Stimulated activated CD8-positive, alpha-beta memory T cell treated with anti-CD3 and anti-CD28 coated beads, Interleukin-12 subunit alpha, Interleukin-12 subunit beta, amount 100 ng/mL, for 1 hour (primary cell): ENCODE results near the gene POLR2E.

Experiments
- DNase-seq: peaks from one replicate; pipeline ENCODE4 v3.0.0-alpha.2; 2020; ENCODE audit warnings: low read depth

Gene POLR2E

GRCh38 chr19:1063909-1064660 lies 31.1 kb downstream of the POLR2E start:
- DNase-seq = no peak

DNA sequence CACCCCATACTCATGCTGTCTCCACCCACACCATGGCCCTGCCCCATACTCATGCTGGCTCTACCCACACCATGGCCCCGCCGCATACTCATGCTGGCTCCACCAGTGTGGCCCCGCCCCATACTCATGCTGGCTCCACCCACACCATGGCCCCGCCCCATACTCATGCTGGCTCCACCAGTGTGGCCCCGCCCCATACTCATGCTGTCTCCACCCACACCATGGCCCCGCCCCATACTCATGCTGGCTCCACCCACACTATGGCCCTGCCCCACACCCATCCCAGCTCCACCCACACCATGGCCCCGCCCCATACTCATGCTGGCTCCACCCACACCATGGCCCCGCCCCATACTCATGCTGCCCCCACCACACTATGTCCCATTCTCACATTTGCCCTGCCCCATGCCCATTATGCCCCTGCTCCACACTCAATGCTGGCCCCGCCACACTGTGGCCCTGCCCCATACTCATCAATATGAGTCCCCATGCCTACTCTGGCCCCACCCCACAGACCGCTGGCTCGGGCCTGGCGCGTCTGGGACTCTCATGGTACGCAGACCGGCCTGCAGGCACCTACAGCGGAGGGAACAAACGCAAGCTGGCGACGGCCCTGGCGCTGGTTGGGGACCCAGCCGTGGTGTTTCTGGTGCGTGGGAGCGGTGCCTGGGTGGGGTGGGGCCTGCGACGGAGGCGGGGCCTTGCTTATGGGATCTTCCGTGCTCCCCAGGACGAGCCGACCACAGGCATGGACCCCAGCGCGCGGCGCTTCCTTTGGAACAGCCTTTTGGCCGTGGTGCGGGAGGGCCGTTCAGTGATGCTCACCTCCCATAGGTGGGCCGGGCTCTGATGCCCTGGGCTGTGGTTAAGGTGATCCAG lies 31.9 kb downstream of the POLR2E start:
- no peak for DNase-seq

DNA sequence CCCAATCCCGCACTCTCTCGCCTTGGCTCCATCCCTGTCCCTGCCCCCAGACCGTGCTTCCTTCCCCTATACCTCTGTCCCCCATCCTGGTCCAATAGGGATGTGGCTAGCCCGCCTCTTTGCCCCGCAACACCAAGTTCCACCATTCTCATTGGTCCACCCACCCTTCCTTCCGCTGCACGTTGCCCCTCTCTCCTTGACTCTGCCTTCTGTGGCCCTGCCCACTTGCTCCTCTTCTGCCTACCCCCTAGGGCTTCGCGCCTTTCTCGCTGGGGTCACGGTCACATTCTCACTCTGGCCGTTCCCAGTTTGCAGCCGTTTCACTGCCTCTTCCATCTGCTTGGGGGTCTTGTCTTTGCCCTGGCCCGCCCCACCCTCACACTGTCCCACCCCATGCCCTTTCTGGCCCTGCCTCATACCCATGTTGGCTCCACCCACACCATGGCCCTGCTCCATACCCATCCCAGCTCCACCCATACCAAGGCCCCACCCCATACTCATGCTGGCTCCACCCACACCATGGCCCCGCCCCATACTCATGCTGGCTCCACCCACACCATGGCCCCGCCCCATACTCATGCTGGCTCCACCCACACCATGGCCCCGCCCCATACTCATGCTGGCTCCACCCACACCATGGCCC lies 32.7 kb downstream of the POLR2E start:
- DNase-seq = no peak

- no peak for DNase-seq
Measured at GRCh38 chr19:1061987-1062386, 33.2 kb downstream of the POLR2E start.

DNA sequence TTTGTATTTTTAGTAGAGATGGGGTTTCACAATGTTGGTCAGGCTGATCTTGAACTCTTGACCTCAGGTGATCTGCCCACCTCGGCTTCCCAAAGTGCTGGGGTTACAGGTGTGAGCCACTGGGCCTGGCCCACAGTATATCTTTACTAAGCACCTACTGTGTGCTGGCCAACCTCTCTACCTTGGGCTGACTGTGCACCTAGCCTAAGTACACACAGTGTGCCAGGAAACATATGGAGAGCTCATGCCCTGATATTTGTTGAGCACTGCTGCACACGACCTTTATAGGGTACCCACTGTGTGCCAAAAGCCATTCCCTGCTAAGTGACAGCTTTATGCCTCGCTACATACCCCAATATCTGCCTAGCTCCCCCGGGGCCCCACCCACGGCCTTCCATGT lies 34.5 kb downstream of the POLR2E start:
- no peak for DNase-seq

GRCh38 chr19:1058112-1058511 lies 37.1 kb downstream of the POLR2E start:
- no peak for DNase-seq

- no peak for DNase-seq
Measured at GRCh38 chr19:1057176-1057855, 37.9 kb downstream of the POLR2E start.

DNA sequence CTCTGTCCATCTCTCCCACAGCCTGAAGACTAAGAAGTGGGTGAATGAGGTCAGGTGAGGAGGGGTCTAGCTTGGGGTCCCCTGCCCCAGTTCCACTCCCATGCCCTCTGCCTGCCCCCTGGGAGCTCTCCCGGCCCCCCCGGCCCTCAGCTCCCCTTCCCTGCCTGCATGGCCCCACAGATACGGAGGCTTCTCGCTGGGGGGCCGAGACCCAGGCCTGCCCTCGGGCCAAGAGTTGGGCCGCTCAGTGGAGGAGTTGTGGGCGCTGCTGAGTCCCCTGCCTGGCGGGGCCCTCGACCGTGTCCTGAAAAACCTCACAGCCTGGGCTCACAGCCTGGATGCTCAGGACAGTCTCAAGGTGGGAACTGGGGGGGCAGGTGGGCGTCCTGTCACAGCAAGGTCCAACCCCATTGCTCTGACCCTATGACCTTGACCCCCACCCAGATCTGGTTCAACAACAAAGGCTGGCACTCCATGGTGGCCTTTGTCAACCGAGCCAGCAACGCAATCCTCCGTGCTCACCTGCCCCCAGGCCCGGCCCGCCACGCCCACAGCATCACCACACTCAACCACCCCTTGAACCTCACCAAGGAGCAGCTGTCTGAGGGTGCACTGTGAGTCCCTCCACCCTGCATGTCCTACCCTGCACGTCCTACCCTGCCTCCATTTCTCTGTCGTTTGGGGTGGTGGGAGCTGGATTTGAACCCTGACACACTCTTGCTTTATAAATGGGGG lies 39.1 kb downstream of the POLR2E start:
- DNase-seq = no peak

DNA sequence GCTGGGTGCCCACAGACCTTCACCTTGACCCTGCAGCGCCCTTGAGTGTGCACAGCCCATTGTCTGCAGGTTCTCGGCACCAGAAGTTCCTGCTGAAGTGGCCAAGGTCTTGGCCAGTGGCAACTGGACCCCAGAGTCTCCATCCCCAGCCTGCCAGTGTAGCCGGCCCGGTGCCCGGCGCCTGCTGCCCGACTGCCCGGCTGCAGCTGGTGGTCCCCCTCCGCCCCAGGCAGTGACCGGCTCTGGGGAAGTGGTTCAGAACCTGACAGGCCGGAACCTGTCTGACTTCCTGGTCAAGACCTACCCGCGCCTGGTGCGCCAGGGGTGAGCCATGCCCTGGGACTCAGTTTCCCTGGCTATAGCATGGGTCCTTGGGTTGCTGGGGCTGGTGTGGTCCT lies 40.1 kb downstream of the POLR2E start:
- no peak for DNase-seq

DNA sequence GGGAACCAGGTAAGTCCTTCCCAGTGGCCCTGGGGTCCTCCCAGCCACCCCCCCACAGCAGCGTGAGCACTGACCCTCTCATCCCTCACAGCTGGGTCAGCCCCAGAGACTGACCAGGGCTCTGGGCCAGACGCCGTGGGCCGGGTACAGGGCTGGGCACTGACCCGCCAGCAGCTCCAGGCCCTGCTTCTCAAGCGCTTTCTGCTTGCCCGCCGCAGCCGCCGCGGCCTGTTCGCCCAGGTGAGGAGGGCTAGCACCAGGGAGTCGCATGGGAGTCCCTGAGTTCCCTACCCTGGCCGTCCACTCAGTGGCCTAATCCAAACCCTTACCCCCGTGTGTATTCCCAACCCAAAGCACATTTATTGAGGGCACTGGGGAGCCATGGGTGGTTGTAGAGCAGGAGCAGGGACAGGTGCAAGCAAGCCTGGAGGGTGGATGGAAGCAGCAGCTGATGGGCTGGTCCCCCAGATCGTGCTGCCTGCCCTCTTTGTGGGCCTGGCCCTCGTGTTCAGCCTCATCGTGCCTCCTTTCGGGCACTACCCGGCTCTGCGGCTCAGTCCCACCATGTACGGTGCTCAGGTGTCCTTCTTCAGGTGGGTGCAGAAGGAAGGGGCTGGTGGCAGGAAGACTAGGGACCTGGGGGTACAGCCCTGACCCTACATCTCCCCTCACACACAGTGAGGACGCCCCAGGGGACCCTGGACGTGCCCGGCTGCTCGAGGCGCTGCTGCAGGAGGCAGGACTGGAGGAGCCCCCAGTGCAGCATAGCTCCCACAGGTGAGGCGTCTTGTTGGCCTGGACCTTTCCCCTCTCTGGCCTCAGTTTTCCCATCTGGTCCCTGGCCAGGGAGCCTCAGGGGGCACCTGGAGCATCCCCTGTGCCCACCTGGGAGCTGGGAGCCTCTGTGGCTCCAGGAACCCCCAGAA lies 40.8 kb downstream of the POLR2E start:
- no peak for DNase-seq

GRCh38 chr19:1053176-1054101 lies 41.7 kb downstream of the POLR2E start:
- DNase-seq = no peak

- no peak for DNase-seq
Measured at GRCh38 chr19:1052349-1052975, 42.7 kb downstream of the POLR2E start.

GRCh38 chr19:1051791-1052190 lies 43.4 kb downstream of the POLR2E start:
- no peak for DNase-seq

DNA sequence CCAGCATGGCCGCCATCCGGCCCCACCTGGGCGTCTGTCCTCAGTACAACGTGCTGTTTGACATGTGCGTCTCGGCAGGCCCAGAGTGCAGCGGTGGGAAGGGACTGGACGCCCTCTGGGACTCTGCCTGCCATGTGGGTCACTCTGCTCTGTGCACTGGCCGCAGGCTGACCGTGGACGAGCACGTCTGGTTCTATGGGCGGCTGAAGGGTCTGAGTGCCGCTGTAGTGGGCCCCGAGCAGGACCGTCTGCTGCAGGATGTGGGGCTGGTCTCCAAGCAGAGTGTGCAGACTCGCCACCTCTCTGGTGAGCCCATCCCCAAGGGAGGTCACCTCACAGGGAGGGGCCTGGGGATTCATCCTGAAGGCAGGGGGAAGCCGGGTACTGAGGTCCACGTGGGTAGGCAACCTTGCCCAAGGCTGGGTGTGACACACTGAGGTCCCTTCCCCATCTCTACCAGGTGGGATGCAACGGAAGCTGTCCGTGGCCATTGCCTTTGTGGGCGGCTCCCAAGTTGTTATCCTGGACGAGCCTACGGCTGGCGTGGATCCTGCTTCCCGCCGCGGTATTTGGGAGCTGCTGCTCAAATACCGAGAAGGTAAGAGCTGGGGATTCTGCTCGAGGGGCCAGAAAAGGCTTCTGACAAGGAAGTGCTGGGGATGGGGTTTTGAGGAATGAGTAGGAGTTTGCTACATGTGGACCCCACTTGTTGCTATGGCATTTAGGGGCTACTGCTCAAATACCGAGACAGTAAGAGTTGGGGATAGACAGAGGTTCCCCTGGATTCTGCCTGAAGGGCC lies 44.0 kb downstream of the POLR2E start:
- DNase-seq = no peak

GRCh38 chr19:1049800-1050199 lies 45.4 kb downstream of the POLR2E start:
- DNase-seq = no peak

DNA sequence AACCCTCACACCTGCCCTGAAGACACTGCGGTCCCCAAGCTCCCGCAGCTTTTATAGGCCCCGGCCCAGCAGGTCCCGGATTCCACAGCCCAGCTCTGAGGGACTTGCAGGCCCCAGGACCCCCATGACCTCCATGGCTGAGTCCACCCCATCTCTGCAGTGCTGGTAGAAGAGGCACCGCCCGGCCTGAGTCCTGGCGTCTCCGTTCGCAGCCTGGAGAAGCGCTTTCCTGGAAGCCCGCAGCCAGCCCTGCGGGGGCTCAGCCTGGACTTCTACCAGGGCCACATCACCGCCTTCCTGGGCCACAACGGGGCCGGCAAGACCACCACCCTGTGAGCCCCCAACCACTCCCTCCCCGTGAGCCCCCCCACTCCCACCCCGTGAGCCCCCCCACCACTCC lies 46.1 kb downstream of the POLR2E start:
- DNase-seq = no peak

DNA sequence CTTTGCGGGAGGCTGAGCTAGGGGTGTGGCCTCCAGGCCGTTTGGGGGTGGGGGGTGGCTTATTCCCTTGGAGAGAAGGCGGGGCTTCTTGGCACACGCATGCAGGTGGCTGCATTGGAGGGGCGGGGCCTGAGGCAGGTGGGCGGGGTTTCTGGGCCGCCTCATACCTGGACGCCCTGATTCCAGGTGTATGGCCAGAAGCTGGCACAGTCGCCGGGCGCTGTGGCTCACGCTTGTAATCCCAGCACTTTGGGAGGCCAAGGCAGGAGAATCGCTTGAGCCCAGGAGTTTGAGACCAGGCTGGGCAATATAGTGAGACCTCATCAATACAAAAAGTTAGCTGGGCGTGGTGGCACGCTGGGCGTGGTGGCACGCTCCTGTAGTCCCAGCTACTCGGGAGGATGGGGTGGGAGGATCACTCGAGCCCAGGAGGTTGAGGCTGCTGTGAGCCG lies 47.5 kb downstream of the POLR2E start:
- no peak for DNase-seq
